GM12865 (cell line): Measurements from ENCODE around the gene GLYR1.

ENCODE experiments used
- DNase-seq: peaks from one replicate; pipeline ENCODE4 v3.0.0; 2010; ENCODE audit warnings: low read depth
- H3K4me3 ChIP-seq: 2 replicates; pipeline ENCODE4 v1.5.1; 2011; ENCODE audit warnings: mild to moderate bottlenecking, low read depth, low read length, control low read depth
- TF ChIP-seq, protein P1 (sequence below): IDR thresholded peaks from 2 replicates; pipeline ENCODE4 v1.5.1; 2011; ENCODE audit warnings: low read length, control low read depth, low read depth, inconsistent platforms; ENCODE audit not compliant: insufficient read depth; ENCODE audit errors: missing control alignments

The GLYR1 gene

DNA sequence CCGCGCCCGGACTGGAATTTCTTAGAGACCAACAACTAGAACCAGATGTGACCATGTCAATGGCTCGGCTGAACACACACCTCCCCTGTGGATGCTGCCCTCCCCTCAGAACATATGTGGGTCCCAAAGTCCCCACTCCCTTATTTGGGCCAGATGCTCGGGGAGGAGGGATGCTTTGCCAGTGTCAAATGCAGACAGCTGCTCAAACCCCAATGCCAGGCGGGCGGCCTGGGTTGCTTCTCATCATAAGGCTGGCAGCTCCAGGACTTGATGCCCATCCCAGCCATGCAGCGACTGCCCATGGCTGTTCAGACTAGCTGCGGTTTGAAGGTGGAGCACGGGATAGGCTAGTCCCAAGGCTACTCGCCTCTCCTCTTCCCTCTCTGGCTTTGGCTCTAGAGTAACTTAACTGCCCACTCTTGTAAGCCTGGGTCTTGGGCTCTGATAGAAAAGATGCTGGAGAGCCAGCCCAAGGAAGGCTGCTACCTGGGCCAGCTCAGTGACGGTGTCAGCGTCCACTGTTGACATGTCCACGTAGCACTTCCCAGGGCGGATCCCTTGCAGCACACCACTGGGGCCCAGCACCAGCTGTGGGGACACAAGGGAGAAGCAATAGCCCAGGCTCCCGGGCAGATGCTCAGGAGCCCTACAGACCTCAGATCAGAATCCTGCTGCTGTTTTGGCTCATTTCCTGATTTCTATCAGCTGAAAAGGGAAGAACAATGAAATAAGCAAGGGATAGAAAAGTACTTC, 33.7 kb downstream of the GLYR1 start:
- no peak for DNase-seq
- no peak overlapping the region for H3K4me3 ChIP-seq
- TF ChIP-seq, protein P1, sequence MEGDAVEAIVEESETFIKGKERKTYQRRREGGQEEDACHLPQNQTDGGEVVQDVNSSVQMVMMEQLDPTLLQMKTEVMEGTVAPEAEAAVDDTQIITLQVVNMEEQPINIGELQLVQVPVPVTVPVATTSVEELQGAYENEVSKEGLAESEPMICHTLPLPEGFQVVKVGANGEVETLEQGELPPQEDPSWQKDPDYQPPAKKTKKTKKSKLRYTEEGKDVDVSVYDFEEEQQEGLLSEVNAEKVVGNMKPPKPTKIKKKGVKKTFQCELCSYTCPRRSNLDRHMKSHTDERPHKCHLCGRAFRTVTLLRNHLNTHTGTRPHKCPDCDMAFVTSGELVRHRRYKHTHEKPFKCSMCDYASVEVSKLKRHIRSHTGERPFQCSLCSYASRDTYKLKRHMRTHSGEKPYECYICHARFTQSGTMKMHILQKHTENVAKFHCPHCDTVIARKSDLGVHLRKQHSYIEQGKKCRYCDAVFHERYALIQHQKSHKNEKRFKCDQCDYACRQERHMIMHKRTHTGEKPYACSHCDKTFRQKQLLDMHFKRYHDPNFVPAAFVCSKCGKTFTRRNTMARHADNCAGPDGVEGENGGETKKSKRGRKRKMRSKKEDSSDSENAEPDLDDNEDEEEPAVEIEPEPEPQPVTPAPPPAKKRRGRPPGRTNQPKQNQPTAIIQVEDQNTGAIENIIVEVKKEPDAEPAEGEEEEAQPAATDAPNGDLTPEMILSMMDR, result no peak

DNA sequence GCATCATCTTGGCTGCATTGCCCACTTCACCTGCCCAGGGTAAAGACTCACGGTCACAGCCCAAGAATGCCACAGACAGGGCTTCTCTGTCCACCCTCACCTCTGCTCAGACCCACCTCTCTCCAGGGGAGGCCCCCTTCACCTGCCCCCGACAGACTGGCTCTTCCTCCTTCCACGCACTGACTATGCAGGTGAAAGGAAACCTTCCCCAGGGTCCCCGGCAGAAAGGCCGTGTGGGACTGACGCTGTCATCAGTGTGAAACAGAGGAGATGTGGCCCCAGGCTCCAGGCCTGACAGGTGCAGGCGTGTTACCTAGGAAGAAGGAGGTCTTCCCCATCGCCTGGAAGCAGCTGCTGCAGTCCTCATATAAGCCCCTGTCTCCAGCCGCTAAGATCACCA, 35.3 kb downstream of the GLYR1 start:
- DNase-seq, result no peak
- TF ChIP-seq, protein P1, result no peak
- H3K4me3 ChIP-seq, result no peak overlapping the region

DNA sequence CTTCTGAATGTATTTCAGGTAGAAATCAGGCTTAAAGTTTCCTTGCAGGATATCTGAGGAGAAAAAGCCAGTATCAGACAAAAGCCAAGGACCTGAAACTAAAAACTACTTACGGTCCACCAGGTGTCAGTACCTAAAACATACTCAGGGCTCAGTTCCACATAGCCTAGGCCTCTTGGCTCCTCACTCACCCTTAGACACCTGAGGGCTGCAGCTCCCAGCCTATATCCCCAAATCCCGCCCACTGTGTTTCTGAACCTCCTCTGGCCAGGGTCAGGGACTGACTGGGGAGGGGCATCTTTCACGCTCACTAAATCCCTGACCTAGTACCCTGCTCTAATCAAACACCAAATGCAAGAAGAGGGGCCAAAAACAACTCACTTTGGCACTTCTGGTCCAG, 35.8 kb downstream of the GLYR1 start:
- TF ChIP-seq, protein P1, result no peak
- no peak for DNase-seq
- H3K4me3 ChIP-seq, result no peak overlapping the region

DNA sequence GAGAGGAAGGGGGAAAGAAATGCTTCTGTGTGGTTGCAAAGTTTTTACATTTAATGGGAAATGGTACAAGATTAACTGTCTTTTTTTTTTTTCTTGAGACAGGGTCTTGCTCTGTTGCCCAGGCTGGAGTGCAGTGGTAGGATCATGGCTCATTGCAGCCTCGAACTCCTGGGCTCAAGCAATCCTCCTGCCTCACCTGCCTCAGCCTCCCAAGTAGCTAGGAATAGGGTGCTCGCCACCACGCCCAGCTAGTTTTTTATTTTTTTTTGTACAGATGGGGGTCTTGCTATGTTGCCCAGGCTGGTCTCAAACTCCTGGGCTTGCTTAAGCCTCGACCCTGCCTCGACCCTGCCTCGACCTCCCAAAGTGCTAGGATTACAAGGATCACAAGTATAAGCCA, 40.8 kb downstream of the GLYR1 start:
- TF ChIP-seq, protein P1, result no peak
- DNase-seq, result no peak
- no peak overlapping the region for H3K4me3 ChIP-seq

DNA sequence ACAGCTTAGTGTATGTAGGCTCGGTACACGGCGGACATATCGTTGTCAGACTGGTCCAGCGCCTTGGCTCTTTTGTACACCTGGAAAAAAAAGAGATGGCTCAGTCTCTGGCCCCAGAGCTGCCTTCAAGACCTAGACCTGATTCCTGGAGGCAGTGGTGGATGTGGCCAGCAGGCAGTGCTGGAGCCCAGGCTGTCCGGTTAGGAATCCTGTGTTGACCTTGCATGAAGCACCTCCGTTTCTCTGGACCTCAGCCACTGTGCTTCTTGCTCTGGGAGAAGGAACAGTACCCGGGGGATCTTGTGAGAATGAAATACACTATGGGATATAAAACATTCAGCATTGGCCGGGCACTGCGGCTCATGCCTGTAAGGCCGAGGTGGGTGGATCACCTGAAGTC, 41.9 kb downstream of the GLYR1 start:
- H3K4me3 ChIP-seq, result no peak overlapping the region
- no peak for DNase-seq
- TF ChIP-seq, protein P1, result no peak

DNA sequence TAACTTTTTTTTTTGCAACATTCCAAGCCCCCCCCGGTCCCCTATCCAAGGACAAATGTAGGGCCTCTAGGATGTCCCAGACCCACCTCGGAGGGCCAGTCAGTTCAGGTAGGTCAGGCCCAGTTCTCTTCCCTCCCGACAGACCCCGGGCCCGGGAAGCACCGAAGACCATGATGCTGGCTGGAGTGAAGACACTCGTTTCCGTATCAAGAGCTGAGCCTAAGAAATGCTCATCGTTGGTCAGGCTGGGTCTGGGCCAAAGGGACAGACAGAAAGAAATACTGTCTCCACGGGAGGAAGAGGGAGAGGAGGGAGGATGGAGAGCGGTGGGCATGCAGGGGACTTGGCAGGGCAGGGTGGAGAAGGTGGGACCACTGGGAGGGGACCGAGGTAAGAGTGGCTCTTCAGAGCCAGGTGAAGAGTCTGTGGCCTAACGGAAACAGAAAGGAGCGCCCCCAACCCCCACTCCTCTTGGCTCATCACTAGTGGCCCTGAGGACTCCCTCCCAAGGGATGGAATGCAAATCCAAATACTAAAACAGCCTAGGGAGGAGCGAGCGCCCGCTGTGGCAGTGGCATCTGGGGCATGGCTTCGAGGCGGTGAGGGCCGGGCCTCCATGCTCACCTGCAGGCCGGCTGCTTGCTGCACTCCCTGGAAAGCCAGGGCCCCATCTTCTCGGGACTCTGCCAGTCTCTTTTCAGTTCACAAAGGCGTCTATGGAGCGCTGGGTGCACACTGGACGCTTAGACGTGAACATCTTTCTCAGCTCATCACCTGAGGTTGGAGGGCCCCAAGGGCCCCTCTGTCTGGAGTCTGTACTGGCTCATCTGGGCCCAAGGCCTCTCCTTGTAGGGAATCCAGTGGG, 43.0 kb downstream of the GLYR1 start:
- no peak for DNase-seq
- TF ChIP-seq, protein P1, result no peak
- no peak overlapping the region for H3K4me3 ChIP-seq
